ENCODE data around the gene HOXB13.

Gene HOXB13

GRCh38 chr17:48704361-48705248 is 23.9 kb downstream of the HOXB13 start:
- DNase-seq, result no peak

- DNase-seq, result no peak
These were observed 26.6 kb downstream of the HOXB13 start for GRCh38 chr17:48701864-48702532.

- DNase-seq, result no peak
These were observed 35.4 kb downstream of the HOXB13 start for GRCh38 chr17:48693178-48693577.

- DNase-seq, result no peak
These were observed 36.5 kb downstream of the HOXB13 start for GRCh38 chr17:48692049-48692448.

GRCh38 chr17:48690655-48691054 is 37.9 kb downstream of the HOXB13 start:
- no peak for DNase-seq

- no peak for DNase-seq
These were observed 46.9 kb downstream of the HOXB13 start for GRCh38 chr17:48681609-48682008.

GRCh38 chr17:48679385-48680096 is 49.0 kb downstream of the HOXB13 start:
- no peak for DNase-seq

GRCh38 chr17:48678141-48678971 is 50.2 kb downstream of the HOXB13 start:
- DNase-seq, result peak; percentile 20

GRCh38 chr17:48676963-48677558 is 51.5 kb downstream of the HOXB13 start:
- no peak for DNase-seq
